ENCODE measurements around the gene FBF1. TPM values are rescaled to one million over a fixed set of nuclear protein-coding genes. Genes with fewer than 3 reads are reported as not detected.

The FBF1 gene
- total and polyA plus RNA-seq, 2 of the 8 experiments (the other 6 are each of a cell fraction or from before 2014, with no cell fraction given): 8.1 to 13.1 TPM

DNA sequence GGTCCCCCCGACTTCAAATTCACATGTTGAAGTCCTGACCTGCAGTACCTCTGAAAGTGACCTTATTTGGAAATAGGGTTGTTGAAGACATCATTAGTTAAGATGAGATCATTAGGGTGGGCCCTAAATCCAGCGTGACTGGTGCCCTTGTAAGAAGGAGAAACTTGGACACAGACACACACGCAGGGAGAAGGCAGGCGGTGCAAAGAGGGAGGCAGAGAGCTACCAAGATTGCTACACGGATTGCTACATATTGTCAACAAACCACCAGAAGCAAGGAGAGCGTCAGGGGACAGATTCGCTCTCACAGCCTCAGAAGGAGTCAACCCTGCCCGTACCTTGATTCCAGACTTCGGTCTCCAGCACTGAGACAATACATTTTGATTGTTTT is 78.9 kb downstream of the FBF1 start:
- Histone ChIP-seq H3K23me2 (ENCODE audit: low read depth, low read length) (no peaks in the 10 kb centered on the region), H3K79me2 (ENCODE audit: control insufficient read depth in 1 of 2, insufficient read depth in 2 of 2, low read length in 2 of 2) (no peaks in the 10 kb centered on the region), H3K14ac (ENCODE audit: insufficient read length) (no peak overlapping the region), H3K4me1 (replicated peaks in 1 of 4; ENCODE audit: control insufficient read depth in 3 of 4, insufficient read depth in 4 of 4, low read length in 3 of 4) (peaks cover 0 to 3% (median 1%) of the 10 kb centered on the region in 4 experiments; a peak in 4 of 7 replicates), H2AFZ (ENCODE audit: low read length) (0 out of 2 replicates have a peak overlapping the region, but pooled peaks have one; percentile 34), H2BK120ac (replicated peaks; ENCODE audit: low read depth, low read length) (no peak overlapping the region), H3K9me3 (ENCODE audit: insufficient read depth in 2 of 2, low read depth in 1 of 2, low read length in 1 of 2) (no peaks in the 10 kb centered on the region), H3K4me3 (ENCODE audit: extremely low read depth in 1 of 4, insufficient read depth in 2 of 4, low read depth in 3 of 4, low read length in 4 of 4) (no peak overlapping the region), H2BK12ac (ENCODE audit: low read depth, low read length) (peak overlapping the region; percentile 68; the same call in 1 of the 2 replicates), H4K20me1 (replicated peaks in 1 of 2; ENCODE audit: control insufficient read depth in 1 of 2, insufficient read depth in 2 of 2, low read length in 2 of 2) (no peaks in the 10 kb centered on the region), H3K18ac (ENCODE audit: extremely low read depth, low read length) (no peak overlapping the region), H2BK15ac (ENCODE audit: low read length) (peak overlapping the region; percentile 88), H3K9ac (replicated peaks in 1 of 4; ENCODE audit: extremely low read depth in 1 of 4, low read depth in 3 of 4, low read length in 3 of 4) (no peak overlapping the region), H3K27ac (ENCODE audit: low read depth, low read length) (no peak overlapping the region), H2AK5ac (ENCODE audit: low read depth, low read length) (no peak overlapping the region; the same call in 1 of the 2 replicates), H2BK20ac (ENCODE audit: low read length) (no peak overlapping the region), H4K5ac (ENCODE audit: insufficient read length, low read depth, low read length) (no peak overlapping the region), H3K79me1 (ENCODE audit: low read depth, low read length) (no peaks in the 10 kb centered on the region), H4K91ac (replicated peaks; ENCODE audit: insufficient read length, low read length) (no peak overlapping the region), H3K56ac (replicated peaks; ENCODE audit: insufficient read length, low read depth, low read length) (no peak overlapping the region), H3K27me3 (replicated peaks in 1 of 4; ENCODE audit: control insufficient read depth in 3 of 4, extremely low read depth in 1 of 4, insufficient read depth in 3 of 4, low read length in 3 of 4) (no peaks in the 10 kb centered on the region), H3K36me3 (ENCODE audit: control insufficient read depth in 2 of 4, insufficient read depth in 4 of 4, low read length in 3 of 4) (no peaks in the 10 kb centered on the region), H3K4me2 (ENCODE audit: insufficient read depth in 1 of 2, low read depth in 2 of 2, low read length in 2 of 2) (no peak overlapping the region), H2BK5ac (ENCODE audit: low read depth, low read length) (no peak overlapping the region), H3K4ac (replicated peaks; ENCODE audit: insufficient read length, low read depth, low read length) (no peak overlapping the region), H4K8ac (ENCODE audit: extremely low read depth, insufficient read depth, low read length) (no peak overlapping the region), H3K23ac (ENCODE audit: insufficient read length) (no peak overlapping the region)
- FAIRE-seq (no peak), DNase-seq (ENCODE audit: low read depth in 1 of 2, low spot score in 2 of 2) (no peak)
- TF ChIP-seq SRF (IDR thresholded peaks at IDR 0.05; ENCODE audit: low read depth, low read length): peak; percentile 34; the same call in 1 of the 2 replicates
- no peak for TF ChIP-seq EGR1 (IDR thresholded peaks at IDR 0.05; ENCODE audit: borderline replicate concordance, low read depth, low read length)
- 88% methylated on average over 9 of the region's 9 CpGs; no CpG with 5 or more reads in 1 of the 2 experiments for WGBS, 2 experiments (ENCODE audit: extremely low coverage in 1 of 2, insufficient coverage in 1 of 2, insufficient read length in 1 of 2, insufficient replicate concordance in 2 of 2, low coverage in 1 of 2, low lambda C conversion rate in 2 of 2, missing lambda C conversion rate in 1 of 2)
- ChIA-PET POLR2A (ENCODE audit: partially characterized antibody) (interaction anchor here (0.6 to 2.2 kb wide), 11 partner anchors 11 to 83 kb away, joined by 3 to 12 read pairs (median 4); partner anchors contain the start of gene UNK), CTCF (ENCODE audit: partially characterized antibody) (interaction anchor here (0.8 to 27.2 kb wide), 18 partner anchors 9 to 704 kb away, joined by 3 to 563 read pairs (median 5); partner anchors contain the start of genes TRIM47, TRIM65 and UNC13D)

Other genes with a start within 250 kb of the FBF1 start
- gene ITGB4, start 219.6 kb downstream of the FBF1 start, total RNA-seq (2021; fragmentation: NEBNext Ultra II Directional; extraction: Animal tissue kit (Norgen Biotek cat#: 25700)): 5.4 and 5.6 TPM in 2 replicates
- 5.2 and 8.4 TPM in 2 replicates for gene ITGB4, start 219.6 kb downstream of the FBF1 start, polyA plus RNA-seq (2011; rRNA removed)
- gene GALK1, start 175.8 kb downstream of the FBF1 start, total RNA-seq (2021; fragmentation: NEBNext Ultra II Directional; extraction: Animal tissue kit (Norgen Biotek cat#: 25700)): 31.0 and 34.1 TPM in 2 replicates
- gene GALK1, start 175.8 kb downstream of the FBF1 start, polyA plus RNA-seq (2011; rRNA removed): 47.9 and 65.5 TPM in 2 replicates
- gene UNK, start 156.2 kb downstream of the FBF1 start, total RNA-seq (2021; fragmentation: NEBNext Ultra II Directional; extraction: Animal tissue kit (Norgen Biotek cat#: 25700)): 33.0 and 33.3 TPM in 2 replicates
- 24.2 and 28.9 TPM in 2 replicates for gene UNK, start 156.2 kb downstream of the FBF1 start, polyA plus RNA-seq (2011; rRNA removed)
- gene UNC13D, start 96.6 kb downstream of the FBF1 start, total RNA-seq (2021; fragmentation: NEBNext Ultra II Directional; extraction: Animal tissue kit (Norgen Biotek cat#: 25700)): 7.5 and 8.4 TPM in 2 replicates
- gene UNC13D, start 96.6 kb downstream of the FBF1 start, polyA plus RNA-seq (2011; rRNA removed): 3.6 and 5.2 TPM in 2 replicates
- gene WBP2, start 85.7 kb downstream of the FBF1 start, total RNA-seq (2021; fragmentation: NEBNext Ultra II Directional; extraction: Animal tissue kit (Norgen Biotek cat#: 25700)): 61.8 and 71.2 TPM in 2 replicates
- gene WBP2, start 85.7 kb downstream of the FBF1 start, polyA plus RNA-seq (2011; rRNA removed): 48.2 and 72.0 TPM in 2 replicates
- gene TRIM47, start 62.5 kb downstream of the FBF1 start, total RNA-seq (2021; fragmentation: NEBNext Ultra II Directional; extraction: Animal tissue kit (Norgen Biotek cat#: 25700)): 5.1 and 6.4 TPM in 2 replicates
- gene TRIM47, start 62.5 kb downstream of the FBF1 start, polyA plus RNA-seq (2011; rRNA removed): 6.3 and 11.6 TPM in 2 replicates
- gene TRIM65, start 44.1 kb downstream of the FBF1 start, total RNA-seq (2021; fragmentation: NEBNext Ultra II Directional; extraction: Animal tissue kit (Norgen Biotek cat#: 25700)): 47.7 and 48.6 TPM in 2 replicates
- gene TRIM65, start 44.1 kb downstream of the FBF1 start, polyA plus RNA-seq (2011; rRNA removed): 21.2 and 25.6 TPM in 2 replicates
- 125 and 132 TPM in 2 replicates for gene MRPL38, start 36.2 kb downstream of the FBF1 start, total RNA-seq (2021; fragmentation: NEBNext Ultra II Directional; extraction: Animal tissue kit (Norgen Biotek cat#: 25700))
- 78.4 and 138 TPM in 2 replicates for gene MRPL38, start 36.2 kb downstream of the FBF1 start, polyA plus RNA-seq (2011; rRNA removed)
- 27.4 and 30.4 TPM in 2 replicates for gene ACOX1, start 38.1 kb upstream of the FBF1 start, total RNA-seq (2021; fragmentation: NEBNext Ultra II Directional; extraction: Animal tissue kit (Norgen Biotek cat#: 25700))
- gene ACOX1, start 38.1 kb upstream of the FBF1 start, polyA plus RNA-seq (2011; rRNA removed): 10.2 and 10.5 TPM in 2 replicates
- 15.9 and 17.6 TPM in 2 replicates for gene TEN1, start 38.2 kb upstream of the FBF1 start, total RNA-seq (2021; fragmentation: NEBNext Ultra II Directional; extraction: Animal tissue kit (Norgen Biotek cat#: 25700))
- 18.7 and 24.5 TPM in 2 replicates for gene TEN1, start 38.2 kb upstream of the FBF1 start, polyA plus RNA-seq (2011; rRNA removed)
- 7.4 and 10.0 TPM in 2 replicates for gene CDK3, start 59.8 kb upstream of the FBF1 start, total RNA-seq (2021; fragmentation: NEBNext Ultra II Directional; extraction: Animal tissue kit (Norgen Biotek cat#: 25700))
- 14.6 and 20.1 TPM in 2 replicates for gene CDK3, start 59.8 kb upstream of the FBF1 start, polyA plus RNA-seq (2011; rRNA removed)
- gene EVPL, start 86.3 kb upstream of the FBF1 start, total RNA-seq (2021; fragmentation: NEBNext Ultra II Directional; extraction: Animal tissue kit (Norgen Biotek cat#: 25700)): 0.75 and 0.99 TPM in 2 replicates
- 0.20 and 0.35 TPM in 2 replicates for gene EVPL, start 86.3 kb upstream of the FBF1 start, polyA plus RNA-seq (2011; rRNA removed)
- 83.5 and 84.6 TPM in 2 replicates for gene SRP68, start 131.5 kb upstream of the FBF1 start, total RNA-seq (2021; fragmentation: NEBNext Ultra II Directional; extraction: Animal tissue kit (Norgen Biotek cat#: 25700))
- gene SRP68, start 131.5 kb upstream of the FBF1 start, polyA plus RNA-seq (2011; rRNA removed): 50.0 and 57.7 TPM in 2 replicates
- gene GALR2, start 133.7 kb upstream of the FBF1 start, total RNA-seq (2021; fragmentation: NEBNext Ultra II Directional; extraction: Animal tissue kit (Norgen Biotek cat#: 25700)): 0.86 and 1.0 TPM in 2 replicates
- 2.2 and 2.5 TPM in 2 replicates for gene GALR2, start 133.7 kb upstream of the FBF1 start, polyA plus RNA-seq (2011; rRNA removed)
- 0.26 TPM in 1 of 2 replicates, not detected in the other for gene ZACN, start 138.1 kb upstream of the FBF1 start, total RNA-seq (2021; fragmentation: NEBNext Ultra II Directional; extraction: Animal tissue kit (Norgen Biotek cat#: 25700))
- gene ZACN, start 138.1 kb upstream of the FBF1 start, polyA plus RNA-seq (2011; rRNA removed): not detected in 2 replicates
- 92.6 and 95.3 TPM in 2 replicates for gene EXOC7, start 162.7 kb upstream of the FBF1 start, total RNA-seq (2021; fragmentation: NEBNext Ultra II Directional; extraction: Animal tissue kit (Norgen Biotek cat#: 25700))
- 77.1 and 83.3 TPM in 2 replicates for gene EXOC7, start 162.7 kb upstream of the FBF1 start, polyA plus RNA-seq (2011; rRNA removed)
- 4.9 and 5.4 TPM in 2 replicates for gene FOXJ1, start 200.2 kb upstream of the FBF1 start, total RNA-seq (2021; fragmentation: NEBNext Ultra II Directional; extraction: Animal tissue kit (Norgen Biotek cat#: 25700))
- gene FOXJ1, start 200.2 kb upstream of the FBF1 start, polyA plus RNA-seq (2011; rRNA removed): 4.6 and 4.7 TPM in 2 replicates